Posterior vena cava (tissue), 2 donors: ENCODE results near the gene TPRKB. TPM values are rescaled to one million over a fixed set of nuclear protein-coding genes. Genes with fewer than 3 reads are reported as not detected.
"Not testable (repeated sequence)": the region's sequence is repeated elsewhere in the genome, so short reads cannot be mapped to it uniquely, and the experiment has no call there.

Source experiments
- DNase-seq: peaks from one replicate; pipeline ENCODE4 v3.0.0-alpha.2; 2020; ENCODE audit warnings: low spot score
- intact Hi-C, 2 donors: fragments of 100-400 bp; cut with DNase I; formaldehyde crosslinking; loops; one replicate each; pipeline versions ENCODE4 v1.14.1 to v1.14.2; 2022 to 2023
- total RNA-seq, 2 donors: library from RNA; stranded (reverse); fragmentation: NEBNext Ultra II Directional; extraction: Animal tissue kit (Norgen Biotek cat#: 25700); gene quantifications; one replicate each; pipeline ENCODE4 v1.2.1, GENCODE V29; 2021
- donor health status: DM: yes; HTN: yes; CAD: no.
- donor health status: DM: yes; HTN: yes; CAD: no.

TPRKB gene
- total RNA-seq, 2 donors from 2014 or later: 27.1 to 27.7 TPM

- no peak for DNase-seq
- intact Hi-C loops: no loop called here
Measured at GRCh38 chr2:73746015-73746876, 9.1 kb upstream of the TPRKB start.

GRCh38 chr2:73740767-73741166, 3.6 kb upstream of the TPRKB start:
- intact Hi-C loops: no loop called here
- no peak for DNase-seq

GRCh38 chr2:73739101-73739500, 2.0 kb upstream of the TPRKB start:
- intact Hi-C loops: no loop called here
- DNase-seq: no peak

GRCh38 chr2:73736378-73736777, 767 bp downstream of the TPRKB start:
- intact Hi-C loops: no loop called here
- DNase-seq: no peak

DNA sequence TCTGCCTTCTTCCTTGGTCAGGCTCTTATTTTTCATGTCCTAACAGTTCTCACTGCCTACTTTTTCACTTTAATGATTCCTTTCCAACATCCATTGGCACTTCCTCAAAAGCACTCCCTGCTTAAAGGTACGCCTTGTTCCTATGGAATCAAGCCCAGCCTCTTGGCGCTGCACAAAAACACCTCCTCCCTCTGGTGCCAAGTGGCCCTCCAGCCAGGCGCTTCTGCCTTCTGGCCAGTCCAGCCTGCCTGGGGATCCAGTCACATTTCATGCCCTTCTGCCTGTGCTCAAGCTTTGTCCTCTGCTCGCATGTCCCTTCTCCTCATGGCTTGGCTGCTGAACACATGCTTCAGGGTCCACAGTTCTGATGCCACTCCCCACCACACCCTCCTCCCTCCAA, 6.3 kb downstream of the TPRKB start:
- intact Hi-C loops: no loop called here
- no peak for DNase-seq

DNA sequence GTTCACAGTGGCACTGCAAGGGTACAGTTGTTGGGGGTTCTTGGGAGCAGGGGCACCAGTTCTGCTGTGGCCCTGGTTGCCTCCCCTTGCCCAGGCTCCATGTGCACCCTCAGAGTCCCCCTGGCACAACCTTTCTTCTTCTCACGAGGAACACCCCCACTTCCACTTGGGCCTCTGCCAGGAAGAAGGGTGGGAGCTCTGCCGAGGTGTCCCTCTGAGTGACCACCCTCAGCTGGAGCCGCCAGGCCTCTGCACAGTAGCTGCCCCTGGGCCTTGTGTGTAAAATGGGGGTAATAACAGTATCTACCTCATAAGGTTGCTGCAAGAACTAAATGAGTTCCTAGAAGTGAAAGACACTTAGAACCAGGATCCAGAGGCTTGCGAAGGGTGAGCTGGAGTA, 8.4 kb downstream of the TPRKB start:
- no peak for DNase-seq
- intact Hi-C loops: no loop called here

DNA sequence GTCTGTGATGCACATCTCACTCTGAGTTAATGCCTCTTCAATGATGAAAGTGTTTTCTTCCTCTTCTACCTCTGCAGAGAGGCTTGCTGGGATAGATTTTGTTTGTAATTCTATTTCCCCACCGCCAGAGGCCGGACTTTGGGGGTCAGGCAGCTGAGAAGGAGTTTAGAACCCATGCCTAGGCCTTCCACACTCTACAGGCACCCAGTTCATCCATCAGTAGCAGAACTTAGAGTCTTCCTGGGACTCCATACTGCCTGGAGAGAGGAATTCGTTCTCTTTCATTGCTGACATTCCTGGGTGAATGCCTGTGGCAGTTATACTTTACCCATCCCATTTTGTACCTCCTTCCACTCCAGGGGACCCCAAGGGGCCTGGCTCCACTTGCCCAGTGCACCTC, 9.1 kb downstream of the TPRKB start:
- no peak for DNase-seq
- intact Hi-C loops: no loop called here

DNA sequence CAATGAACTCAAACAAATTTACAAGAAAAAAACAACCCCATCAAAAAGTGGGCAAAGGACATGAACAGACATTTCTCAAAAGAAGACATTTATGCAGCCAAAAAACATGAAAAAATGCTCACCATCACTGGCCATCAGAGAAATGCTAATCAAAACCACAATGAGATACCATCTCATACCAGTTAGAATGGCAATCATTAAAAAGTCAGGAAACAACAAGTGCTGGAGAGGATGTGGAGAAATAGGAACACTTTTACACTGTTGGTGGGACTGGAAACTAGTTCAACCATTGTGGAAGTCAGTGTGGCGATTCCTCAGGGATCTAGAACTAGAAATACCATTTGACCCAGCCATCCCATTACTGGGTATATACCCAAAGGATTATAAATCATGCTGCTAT, 10.5 kb downstream of the TPRKB start:
- intact Hi-C loops, DNase-seq: not testable (repeated sequence)

DNA sequence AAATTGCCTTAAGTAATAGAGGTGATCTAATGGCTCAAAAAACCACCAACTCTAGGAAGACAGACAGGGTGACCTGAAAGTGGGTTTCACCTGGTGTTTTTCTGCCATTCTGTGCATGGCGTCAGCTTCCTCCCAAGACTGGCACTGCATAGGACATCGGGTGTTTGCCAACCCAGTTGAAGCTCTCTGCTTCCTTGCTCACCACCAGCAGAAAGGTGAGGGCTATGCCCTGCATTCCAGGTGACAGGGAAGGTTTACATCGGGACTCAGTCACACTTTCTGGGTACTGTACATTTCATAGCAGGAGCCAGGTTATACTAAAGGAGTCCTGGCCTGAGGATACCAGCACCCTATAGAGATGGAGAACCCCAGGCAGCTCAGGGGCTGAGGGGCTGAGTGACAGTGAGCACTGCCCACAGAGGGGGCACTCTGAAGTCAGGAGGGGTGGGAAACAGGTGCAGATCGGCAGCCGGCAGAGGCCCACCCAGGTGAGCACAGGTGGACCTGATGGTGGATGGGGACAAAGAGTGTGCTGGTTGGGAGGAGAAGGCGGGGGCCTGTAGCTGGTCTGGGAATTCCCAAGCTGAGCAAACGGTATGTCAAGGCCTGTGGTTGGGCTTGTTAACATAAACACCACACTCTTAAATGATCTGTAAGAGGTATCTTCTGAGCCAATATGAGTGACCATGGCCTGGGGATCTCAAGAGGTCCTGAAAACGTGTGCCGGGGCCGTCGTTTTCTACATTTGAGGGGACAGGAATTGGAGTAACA, 18.1 kb downstream of the TPRKB start:
- intact Hi-C loops: no loop called here
- no peak for DNase-seq

GRCh38 chr2:73718421-73718820, 18.7 kb downstream of the TPRKB start:
- intact Hi-C loops: no loop called here

GRCh38 chr2:73717695-73718094, 19.4 kb downstream of the TPRKB start:
- DNase-seq, intact Hi-C loops: not testable (repeated sequence)

More at GRCh38 chr2:73718421-73718820, 18.7 kb downstream of the TPRKB start:
- DNase-seq: no peak

- intact Hi-C loops: no loop called here
- no peak for DNase-seq
Measured at GRCh38 chr2:73717251-73717606, 19.9 kb downstream of the TPRKB start.

DNA sequence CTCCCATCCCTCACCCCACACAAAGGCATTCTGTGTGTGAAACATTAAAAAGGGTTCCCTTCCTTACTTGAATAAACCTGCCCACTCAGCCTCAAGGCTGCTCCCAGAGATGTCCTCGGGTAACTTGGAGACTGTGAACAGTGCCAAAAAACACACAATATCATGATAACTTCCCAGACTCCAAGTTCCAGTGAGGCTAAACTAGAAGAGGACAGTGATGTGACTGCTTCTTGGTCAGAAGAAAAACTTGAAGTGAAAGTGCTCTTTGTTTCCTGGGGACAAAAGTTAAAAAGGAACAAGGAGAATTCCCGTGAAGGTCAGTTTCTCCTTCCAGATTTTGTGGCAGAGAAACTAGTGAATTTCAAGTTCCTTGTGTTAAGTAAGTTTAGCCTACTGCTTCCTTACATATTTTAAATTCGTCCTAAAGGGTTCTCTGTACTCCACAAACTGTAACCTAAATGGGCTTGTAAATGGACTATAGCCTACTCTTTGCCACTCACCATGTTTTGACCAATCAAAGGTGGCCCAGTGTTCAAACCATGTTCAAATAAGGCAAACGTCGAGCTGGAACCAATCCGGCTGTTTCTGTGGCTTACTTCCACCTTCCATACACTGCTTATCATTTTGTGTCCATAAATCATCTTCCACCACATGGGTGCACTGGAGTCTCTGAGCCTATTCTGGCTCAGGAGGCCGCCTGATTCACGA, 20.4 kb downstream of the TPRKB start:
- DNase-seq: no peak
- intact Hi-C loops: no loop called here

DNA sequence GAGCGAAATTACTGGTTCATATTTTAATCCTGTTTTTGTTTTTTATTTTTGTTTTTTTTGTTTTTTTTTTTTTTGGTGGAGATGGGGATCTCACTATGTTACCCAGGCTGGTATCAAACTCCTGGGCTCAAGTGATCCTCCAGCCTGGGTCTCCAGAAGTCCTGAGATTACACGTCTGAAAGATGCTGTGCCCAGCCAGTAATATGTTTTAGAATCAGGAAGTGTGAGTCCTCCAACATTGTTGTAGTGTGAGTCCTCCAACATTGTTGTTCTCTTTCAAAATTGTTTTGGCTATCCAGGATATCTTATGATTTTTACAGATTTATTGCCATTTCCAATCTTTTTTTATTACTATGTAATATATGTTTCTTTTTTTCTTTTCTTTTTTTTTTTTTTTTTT, 23.1 kb downstream of the TPRKB start:
- intact Hi-C loops: no loop called here
- no peak for DNase-seq

GRCh38 chr2:73708527-73708926, 28.6 kb downstream of the TPRKB start:
- intact Hi-C loops: no loop called here
- no peak for DNase-seq

GRCh38 chr2:73707636-73708035, 29.5 kb downstream of the TPRKB start:
- intact Hi-C loops: no loop called here
- DNase-seq: no peak

DNA sequence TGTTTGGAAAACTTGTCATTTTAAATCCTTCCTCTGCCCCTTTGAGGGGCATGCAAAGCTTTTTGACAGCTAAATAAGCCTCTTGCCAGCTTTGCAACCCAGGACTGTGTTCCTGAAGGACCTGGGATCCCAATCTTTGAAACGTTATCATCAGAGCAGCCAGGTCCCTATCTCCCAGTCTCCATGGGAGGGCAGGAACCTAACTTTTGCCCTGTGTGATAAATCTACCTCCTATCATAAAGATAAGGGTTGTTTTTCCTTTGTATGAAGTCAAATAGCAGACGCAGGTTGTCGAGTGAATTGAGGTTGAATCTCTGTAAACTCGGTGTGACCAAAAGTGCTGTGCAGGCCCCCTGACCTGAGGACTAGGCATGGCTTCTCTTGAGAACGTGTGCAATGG, 30.1 kb downstream of the TPRKB start:
- no peak for DNase-seq
- intact Hi-C loops: no loop called here

- intact Hi-C loops: no loop called here
- no peak for DNase-seq
Measured at GRCh38 chr2:73705091-73705490, 32.1 kb downstream of the TPRKB start.

- intact Hi-C loops: no loop called here
- DNase-seq: no peak
Measured at GRCh38 chr2:73704285-73704684, 32.9 kb downstream of the TPRKB start.

GRCh38 chr2:73703675-73704074, 33.5 kb downstream of the TPRKB start:
- intact Hi-C loops: no loop called here
- DNase-seq: no peak
